Inflammatory macrophage treated with lipopolysaccharide for 4 hours (primary cell): Measurements from ENCODE around the gene CYB5R3.
"Not testable (repeated sequence)": the region's sequence is repeated elsewhere in the genome, so short reads cannot be mapped to it uniquely, and the experiment has no call there.

ENCODE experiments used
- DNase-seq: peaks from one replicate; pipeline ENCODE4 v3.0.0-alpha.2; 2020

The CYB5R3 gene

DNA sequence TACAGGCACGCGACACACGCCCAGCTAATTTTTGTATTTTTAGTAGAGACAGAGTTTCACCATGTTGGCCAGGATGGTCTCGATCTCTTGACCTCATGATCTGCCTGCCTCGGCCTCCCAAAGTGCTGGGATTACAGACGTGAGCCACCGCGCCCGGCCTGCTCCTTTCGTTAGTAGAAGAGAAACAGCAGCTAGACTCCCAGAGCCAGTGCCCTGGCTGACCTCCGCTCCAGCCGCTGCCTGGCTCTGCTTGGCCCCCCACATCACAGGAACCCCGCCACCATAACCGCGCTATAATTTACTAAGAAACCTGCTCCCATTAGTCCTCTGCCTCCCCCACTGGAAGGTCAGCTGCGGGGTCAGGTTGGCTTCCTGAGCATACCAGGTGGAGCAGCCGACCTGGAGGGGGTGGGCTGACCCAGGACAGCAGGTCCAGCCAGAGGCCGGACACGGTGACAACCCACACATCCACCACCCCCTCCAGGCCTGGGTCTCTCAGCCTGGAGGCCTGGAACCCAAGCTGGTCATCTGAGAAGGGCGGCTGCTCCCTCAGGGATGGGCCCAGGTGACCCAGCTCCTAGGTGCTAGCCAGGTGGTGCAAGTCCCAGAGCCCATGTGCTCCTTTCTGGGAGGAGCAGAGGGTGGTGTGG lies 27.0 kb downstream of the CYB5R3 start:
- DNase-seq: no peak

- DNase-seq: peak; percentile 36
Observed at GRCh38 chr22:42621505-42622002, 27.6 kb downstream of the CYB5R3 start.

DNA sequence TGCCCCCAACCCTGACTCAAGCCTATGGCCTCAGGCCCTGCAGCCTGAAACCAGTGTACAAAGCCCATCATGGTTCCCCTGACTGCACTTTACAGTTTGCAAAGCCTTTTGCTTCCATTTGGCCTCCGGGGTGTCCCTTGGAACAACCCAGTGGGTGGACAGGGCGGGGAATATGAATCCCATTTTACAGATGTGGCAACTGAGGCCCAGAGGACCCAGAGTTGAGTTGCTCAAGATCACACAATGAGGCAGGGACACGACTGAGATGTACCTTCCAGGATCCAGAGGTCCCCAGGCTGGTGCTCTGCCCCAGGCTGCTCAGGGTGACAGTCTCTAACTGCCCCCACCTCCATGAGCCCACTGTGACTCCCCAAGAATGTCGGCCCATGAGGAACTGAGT lies 29.1 kb downstream of the CYB5R3 start:
- DNase-seq: no peak

DNA sequence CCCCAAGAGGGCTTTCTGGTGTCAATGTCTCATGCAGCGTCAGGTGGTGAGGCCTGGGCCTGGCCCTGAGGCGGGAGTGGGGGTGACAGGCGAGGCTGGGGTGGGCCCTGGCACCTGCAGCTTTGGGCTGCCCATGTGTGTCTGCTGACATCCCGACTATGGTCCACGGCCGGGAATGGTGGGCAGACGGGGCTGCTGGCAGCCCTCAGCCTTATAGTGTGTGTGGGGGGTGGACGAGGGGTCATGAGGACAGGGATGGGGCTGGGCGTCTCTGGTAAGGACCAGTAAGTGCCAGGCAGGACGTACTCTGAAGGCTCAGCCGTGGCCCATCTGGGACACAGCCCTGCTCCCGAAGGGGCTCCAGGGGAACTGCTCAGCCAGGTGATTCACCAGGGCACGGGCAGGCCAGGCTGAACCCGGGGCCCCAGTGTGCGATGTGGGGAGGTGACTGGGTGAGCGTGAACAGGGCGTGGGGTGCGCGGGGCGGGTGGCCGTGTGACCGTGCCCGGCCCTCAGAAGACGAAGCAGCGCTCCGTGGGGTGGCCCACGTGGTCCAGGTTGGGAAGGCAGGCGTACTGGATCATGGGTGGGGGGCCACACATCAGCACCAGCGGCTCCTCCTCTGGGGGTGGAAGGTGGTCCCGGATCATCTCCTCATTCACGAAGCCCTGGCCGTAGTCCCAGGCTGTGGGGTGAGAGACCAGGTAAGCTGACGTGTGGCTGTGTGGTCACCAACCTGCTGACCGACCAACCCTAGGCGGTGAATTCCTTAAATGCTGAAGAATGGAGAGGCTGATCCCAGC lies 29.7 kb downstream of the CYB5R3 start:
- no peak for DNase-seq

- DNase-seq: no peak
Observed at GRCh38 chr22:42617155-42617983, 31.8 kb downstream of the CYB5R3 start.

DNA sequence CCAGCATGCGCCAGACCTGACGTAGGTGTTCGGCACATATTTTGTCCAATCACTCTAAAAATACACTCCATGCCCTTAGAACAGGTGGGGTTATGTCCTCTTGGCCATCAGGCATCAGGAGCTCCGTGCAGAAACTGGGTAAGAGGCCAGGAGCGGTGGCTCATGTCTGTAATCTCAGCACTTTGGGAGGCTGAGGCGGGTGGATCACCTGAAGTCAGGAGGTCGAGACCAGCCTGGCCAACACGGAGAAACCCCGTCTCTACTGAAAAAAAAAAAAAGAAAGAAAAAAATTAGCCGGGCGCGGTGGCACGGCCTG lies 33.4 kb downstream of the CYB5R3 start:
- not testable (repeated sequence) for DNase-seq

DNA sequence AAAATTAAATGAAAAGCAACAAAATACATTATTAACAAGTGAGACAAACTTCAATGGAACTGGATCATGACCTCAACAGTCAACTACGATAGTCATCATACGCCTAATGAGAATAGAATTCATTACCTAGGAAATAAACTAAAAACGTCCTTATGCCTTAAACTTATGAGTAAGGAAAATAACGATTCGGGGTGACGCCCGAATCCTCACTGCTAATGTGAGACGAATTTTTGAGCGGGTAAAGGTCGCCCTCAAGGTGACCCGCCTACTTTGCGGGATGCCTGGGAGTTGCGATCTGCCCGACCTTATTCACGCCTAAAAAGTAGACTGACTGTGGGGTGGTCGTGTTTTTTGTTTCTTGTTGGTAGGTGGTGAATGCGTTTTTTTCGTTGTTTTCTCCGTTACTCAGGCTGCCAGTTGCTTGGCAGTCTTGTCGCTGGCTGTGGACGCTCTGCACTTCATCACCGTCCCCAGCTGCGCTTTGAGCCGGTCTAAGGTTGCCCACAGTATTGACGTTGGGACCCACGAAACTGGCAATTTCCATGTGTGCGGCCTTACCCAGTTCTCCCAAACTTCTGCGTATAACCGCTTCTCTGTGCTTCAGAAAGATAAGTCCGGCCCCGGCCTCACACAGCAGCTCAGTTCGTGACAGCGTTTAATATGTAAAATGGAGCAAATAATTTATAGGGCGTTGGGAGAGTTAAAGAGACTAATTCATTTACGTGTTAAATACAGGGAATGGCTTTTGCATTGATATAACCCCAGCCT lies 33.9 kb downstream of the CYB5R3 start:
- peak; percentile 98 for DNase-seq

GRCh38 chr22:42614312-42615091 lies 34.7 kb downstream of the CYB5R3 start, which contains the start of gene POLDIP3:
POLDIP3 (minus strand) TSS chr22:42614883; CDS start chr22:42614857, 26 bp downstream.
- DNase-seq: peak; percentile 99

- peak; percentile 89 for DNase-seq
Observed at GRCh38 chr22:42613872-42614301, 35.3 kb downstream of the CYB5R3 start.

- no peak for DNase-seq
Observed at GRCh38 chr22:42612336-42612735, 36.9 kb downstream of the CYB5R3 start.

GRCh38 chr22:42611051-42611450 lies 38.1 kb downstream of the CYB5R3 start:
- DNase-seq: peak; percentile 39

- DNase-seq: peak; percentile 11
Observed at GRCh38 chr22:42610186-42610585, 39.0 kb downstream of the CYB5R3 start.

DNA sequence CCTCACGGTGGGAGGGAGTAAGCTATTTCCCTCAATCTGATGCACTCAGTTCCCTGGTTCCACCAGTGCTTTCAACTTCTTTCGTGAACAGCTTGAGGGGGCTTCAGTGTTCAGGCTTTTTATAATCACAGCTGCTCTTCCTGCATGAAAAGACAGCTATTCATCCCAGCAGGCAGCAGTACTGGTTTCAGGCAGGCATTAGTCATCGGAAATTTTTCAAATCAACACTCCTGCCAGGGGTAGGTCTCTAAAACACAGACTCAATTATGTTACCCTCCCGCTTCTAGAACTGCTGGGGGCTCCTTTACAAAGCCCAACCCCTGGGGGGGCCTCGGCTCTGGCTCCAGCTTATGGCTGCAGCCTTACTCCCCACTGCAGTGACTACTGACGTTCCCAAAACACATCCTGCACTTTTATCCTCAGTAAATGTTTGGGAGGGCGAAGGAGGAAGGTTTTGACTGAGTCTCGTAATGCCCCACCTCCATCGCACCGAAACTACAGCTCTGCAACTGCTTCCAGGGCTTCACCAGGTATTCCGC lies 40.3 kb downstream of the CYB5R3 start:
- DNase-seq: no peak

DNA sequence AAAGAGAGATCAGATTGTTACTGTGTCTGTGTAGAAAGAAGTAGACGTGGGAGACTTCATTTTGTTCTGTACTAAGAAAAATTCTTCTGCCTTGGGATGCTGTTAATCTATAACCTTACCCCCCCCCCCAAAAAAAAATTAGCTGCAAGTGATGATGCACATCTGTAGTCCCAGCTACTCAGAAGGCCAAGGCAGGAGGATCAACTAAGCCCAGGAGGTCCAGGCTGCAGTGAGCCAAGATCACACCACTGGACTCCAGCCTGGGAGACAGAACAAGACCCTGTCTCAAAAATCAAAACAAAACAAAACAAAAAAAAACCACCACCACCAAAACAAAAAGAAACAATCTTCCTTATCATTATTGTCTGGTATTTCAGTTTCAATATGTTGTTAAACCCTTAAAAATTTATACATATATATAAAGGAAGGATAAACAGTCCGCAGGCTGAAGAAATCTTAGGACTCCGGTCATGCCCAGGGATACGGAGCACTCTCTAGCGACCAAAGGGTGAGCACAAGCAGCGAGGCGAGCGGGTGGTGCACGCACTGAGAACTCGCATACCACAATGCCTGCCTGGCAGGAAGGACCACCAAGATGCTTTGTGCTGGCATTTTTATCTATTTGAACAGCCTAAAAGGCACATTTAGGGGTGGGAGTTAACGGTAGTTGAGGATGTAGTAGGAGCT lies 40.9 kb downstream of the CYB5R3 start:
- no peak for DNase-seq

DNA sequence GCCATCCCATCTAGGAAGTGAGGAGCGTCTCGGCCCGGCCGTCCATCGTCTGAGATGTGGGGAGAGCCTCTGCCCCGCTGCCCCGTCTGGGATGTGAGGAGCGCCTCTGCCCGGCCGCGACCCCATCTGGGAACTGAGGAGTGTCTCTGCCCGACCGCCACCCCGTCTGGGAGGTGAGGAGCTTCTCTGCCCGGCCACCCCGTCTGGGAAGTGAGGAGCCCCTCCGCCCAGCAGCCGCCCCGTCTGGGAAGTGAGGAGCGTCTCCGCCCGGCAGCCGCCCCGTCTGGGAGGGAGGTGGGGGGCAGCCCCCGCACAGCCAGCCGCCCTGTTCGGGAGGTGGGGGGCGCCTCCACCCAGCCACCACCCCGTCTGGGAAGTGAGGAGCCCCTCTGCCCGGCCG lies 41.6 kb downstream of the CYB5R3 start:
- not testable (repeated sequence) for DNase-seq

GRCh38 chr22:42604403-42604802 lies 44.8 kb downstream of the CYB5R3 start:
- no peak for DNase-seq

GRCh38 chr22:42603427-42603826 lies 45.8 kb downstream of the CYB5R3 start:
- DNase-seq: no peak

DNA sequence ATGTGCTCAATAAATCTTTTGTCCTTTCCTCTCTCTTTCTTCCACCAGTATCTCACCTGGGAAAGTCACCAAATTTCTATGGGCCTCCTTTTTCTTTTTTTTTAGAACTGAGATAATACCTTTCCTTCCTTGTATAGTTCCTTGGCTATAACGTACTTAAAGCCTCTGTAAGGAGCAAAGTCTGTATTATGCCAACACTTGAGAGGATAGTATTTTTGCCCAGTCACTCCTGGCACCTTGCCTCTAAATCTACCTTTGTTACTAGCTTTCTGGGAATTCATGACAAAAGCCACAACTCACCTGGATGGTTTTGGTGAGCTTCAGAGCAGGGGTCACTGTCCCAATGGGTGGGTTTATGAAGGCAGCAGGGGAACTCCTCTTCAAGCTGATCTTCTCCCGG lies 46.7 kb downstream of the CYB5R3 start:
- no peak for DNase-seq

DNA sequence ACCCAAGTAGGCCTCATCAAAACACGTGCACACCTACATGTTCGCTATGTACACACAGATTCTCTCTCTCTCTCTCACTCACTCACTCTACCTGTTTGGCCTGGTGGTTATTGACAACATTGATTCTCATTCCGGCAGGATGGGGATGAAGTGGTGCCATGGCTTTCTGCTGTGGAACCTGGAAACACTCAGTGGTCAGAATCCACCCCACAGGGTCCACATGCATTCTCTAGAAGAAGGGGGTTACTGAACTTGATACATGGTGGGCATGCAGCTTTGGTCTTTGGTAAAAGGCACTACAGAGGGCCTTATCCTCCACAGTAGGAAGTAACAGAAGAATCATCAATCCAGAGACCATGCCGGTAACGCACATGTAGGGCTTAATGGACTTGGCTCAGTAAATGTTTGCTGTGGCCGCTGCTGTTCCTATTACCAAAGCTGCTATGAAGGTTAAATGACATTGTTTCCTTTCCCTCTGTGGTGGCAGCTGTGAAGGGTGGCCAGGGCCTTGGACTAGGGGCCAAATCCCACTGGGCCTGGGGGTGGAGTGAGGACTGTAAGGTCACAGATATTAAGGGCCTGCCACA lies 47.2 kb downstream of the CYB5R3 start:
- DNase-seq: no peak

DNA sequence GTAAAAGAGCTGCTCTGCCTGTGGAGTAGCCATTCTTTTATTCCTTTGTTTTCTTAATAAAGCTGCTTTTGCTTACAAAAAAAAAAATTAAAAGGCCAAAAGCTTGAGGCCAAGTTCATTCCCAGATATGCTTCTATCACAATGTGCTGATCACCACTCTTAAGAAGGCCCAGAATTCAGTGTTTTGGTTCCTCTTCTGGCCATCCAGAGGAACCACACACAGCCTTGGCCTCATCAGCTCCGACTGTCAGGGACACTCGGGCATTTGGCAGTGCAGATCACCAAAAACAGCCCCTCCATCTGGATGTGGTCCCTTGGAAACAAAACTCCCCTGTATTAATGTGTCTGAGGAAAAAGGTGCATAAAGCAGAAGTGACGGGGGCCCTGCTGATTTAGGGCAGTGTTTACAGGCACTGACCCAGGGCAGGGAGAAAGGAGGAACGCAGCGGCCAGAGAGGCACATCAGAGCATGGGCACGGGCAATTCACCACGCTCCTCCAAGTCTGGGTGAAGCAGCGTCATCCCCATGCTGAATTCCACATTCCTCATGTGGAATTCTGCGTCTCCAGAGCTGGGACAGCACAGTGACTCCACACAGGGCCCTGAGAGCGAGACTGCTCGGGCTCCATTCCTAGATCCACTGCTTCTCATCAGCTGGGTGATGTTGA lies 52.2 kb downstream of the CYB5R3 start:
- DNase-seq: no peak
